HL-60 (cell line): ENCODE data around the gene DDR2.

ENCODE experiments used
- DNase-seq, 2 experiments: peaks; one replicate each; pipeline ENCODE4 v3.0.0-alpha.2; 2010 to 2020; ENCODE audit warnings: low read depth in 1 of 2, low spot score in 1 of 2
- H3K27ac ChIP-seq: fragments of 250-450 bp; sonication (Bioruptor Pico); replicated peaks from 2 replicates; pipeline ENCODE4 v1.5.1; 2020; ENCODE audit warnings: mild to moderate bottlenecking, moderate library complexity
- H3K27me3 ChIP-seq: fragments of 250-450 bp; sonication (Bioruptor Pico); 2 replicates; pipeline ENCODE4 v1.5.1; 2021; ENCODE audit warnings: mild to moderate bottlenecking, moderate library complexity; ENCODE audit not compliant: insufficient read depth, poor library complexity, severe bottlenecking
- H3K4me3 ChIP-seq: replicated peaks from 2 replicates; pipeline ENCODE4 v1.5.1; 2011; ENCODE audit warnings: mild to moderate bottlenecking, control low read depth, low read length; ENCODE audit not compliant: insufficient read depth
- GABPA ChIP-seq: IDR thresholded peaks from 2 replicates; pipeline ENCODE4 v1.6.1; 2012; ENCODE audit warnings: low read depth
- POLR2AphosphoS5 ChIP-seq: IDR thresholded peaks from 2 replicates; pipeline ENCODE4 v1.6.1; 2012; ENCODE audit warnings: low read depth
- SPI1 ChIP-seq: IDR thresholded peaks from 2 replicates; pipeline ENCODE4 v1.6.1; 2012; ENCODE audit warnings: low read depth, mild to moderate bottlenecking, borderline replicate concordance
- TF ChIP-seq, protein P1 (sequence below): IDR thresholded peaks from 2 replicates; pipeline ENCODE4 v1.6.1; 2012; ENCODE audit warnings: low read depth; ENCODE audit not compliant: insufficient replicate concordance
- TF ChIP-seq, protein P2 (sequence below): IDR thresholded peaks from one replicate; pipeline ENCODE4 v1.5.1; 2011; ENCODE audit warnings: low read length, control low read depth, inconsistent platforms; ENCODE audit not compliant: insufficient read depth

Gene DDR2

DNA sequence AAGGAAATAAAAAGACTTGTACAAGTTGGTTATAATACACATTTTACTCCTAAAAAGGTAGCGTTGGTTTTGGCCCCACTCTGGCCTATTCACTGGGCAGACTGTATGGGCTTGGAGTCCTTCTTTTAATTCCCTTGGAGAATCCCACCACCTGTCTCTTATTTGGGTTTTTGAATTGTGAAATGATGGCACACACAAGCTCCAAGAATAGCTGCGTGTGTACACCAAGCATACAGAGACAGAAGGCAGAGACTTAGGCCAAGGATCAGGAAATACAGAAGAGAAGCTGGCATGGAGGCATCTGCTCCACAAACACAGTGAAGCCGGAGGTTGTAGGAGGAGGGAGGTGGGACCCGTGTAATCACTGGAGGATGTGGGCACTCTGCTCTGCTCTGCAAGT is 29.1 kb downstream of the DDR2 start:
- Histone ChIP-seq H3K4me3 (no peak overlapping the region), H3K27me3 (peaks cover 3% of the 10 kb centered on the region), H3K27ac (no peak overlapping the region)
- no peak for DNase-seq
- TF ChIP-seq, protein P1, sequence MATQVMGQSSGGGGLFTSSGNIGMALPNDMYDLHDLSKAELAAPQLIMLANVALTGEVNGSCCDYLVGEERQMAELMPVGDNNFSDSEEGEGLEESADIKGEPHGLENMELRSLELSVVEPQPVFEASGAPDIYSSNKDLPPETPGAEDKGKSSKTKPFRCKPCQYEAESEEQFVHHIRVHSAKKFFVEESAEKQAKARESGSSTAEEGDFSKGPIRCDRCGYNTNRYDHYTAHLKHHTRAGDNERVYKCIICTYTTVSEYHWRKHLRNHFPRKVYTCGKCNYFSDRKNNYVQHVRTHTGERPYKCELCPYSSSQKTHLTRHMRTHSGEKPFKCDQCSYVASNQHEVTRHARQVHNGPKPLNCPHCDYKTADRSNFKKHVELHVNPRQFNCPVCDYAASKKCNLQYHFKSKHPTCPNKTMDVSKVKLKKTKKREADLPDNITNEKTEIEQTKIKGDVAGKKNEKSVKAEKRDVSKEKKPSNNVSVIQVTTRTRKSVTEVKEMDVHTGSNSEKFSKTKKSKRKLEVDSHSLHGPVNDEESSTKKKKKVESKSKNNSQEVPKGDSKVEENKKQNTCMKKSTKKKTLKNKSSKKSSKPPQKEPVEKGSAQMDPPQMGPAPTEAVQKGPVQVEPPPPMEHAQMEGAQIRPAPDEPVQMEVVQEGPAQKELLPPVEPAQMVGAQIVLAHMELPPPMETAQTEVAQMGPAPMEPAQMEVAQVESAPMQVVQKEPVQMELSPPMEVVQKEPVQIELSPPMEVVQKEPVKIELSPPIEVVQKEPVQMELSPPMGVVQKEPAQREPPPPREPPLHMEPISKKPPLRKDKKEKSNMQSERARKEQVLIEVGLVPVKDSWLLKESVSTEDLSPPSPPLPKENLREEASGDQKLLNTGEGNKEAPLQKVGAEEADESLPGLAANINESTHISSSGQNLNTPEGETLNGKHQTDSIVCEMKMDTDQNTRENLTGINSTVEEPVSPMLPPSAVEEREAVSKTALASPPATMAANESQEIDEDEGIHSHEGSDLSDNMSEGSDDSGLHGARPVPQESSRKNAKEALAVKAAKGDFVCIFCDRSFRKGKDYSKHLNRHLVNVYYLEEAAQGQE, result no peak
- no peak for TF ChIP-seq POLR2AphosphoS5
- TF ChIP-seq GABPA, result no peak
- TF ChIP-seq, protein P2, sequence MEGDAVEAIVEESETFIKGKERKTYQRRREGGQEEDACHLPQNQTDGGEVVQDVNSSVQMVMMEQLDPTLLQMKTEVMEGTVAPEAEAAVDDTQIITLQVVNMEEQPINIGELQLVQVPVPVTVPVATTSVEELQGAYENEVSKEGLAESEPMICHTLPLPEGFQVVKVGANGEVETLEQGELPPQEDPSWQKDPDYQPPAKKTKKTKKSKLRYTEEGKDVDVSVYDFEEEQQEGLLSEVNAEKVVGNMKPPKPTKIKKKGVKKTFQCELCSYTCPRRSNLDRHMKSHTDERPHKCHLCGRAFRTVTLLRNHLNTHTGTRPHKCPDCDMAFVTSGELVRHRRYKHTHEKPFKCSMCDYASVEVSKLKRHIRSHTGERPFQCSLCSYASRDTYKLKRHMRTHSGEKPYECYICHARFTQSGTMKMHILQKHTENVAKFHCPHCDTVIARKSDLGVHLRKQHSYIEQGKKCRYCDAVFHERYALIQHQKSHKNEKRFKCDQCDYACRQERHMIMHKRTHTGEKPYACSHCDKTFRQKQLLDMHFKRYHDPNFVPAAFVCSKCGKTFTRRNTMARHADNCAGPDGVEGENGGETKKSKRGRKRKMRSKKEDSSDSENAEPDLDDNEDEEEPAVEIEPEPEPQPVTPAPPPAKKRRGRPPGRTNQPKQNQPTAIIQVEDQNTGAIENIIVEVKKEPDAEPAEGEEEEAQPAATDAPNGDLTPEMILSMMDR, result no peak
- TF ChIP-seq SPI1, result no peak

DNA sequence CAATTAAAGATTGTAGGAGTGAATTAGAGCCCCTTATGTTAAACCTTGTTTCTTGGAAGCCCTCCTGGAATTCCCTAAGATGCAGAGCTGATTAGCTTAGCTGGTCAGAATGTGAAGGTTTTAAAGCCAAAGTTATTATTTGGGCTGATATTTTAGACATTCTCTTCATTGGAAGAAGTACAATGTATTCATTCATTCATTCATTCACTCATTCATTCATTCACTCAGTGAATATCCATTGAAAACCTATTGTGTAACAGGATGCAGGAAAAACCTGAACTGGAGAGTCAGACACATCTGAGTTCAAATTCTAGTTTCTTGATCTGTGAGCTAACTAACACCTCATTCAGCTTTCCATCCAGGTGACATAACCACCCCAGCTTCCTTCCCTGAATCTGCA is 29.7 kb downstream of the DDR2 start:
- TF ChIP-seq, protein P1, result no peak
- TF ChIP-seq GABPA (no peak), SPI1 (no peak), POLR2AphosphoS5 (no peak)
- TF ChIP-seq, protein P2, result no peak
- Histone ChIP-seq H3K27me3 (peaks cover 4% of the 10 kb centered on the region), H3K4me3 (no peak overlapping the region), H3K27ac (no peak overlapping the region)
- no peak for DNase-seq

DNA sequence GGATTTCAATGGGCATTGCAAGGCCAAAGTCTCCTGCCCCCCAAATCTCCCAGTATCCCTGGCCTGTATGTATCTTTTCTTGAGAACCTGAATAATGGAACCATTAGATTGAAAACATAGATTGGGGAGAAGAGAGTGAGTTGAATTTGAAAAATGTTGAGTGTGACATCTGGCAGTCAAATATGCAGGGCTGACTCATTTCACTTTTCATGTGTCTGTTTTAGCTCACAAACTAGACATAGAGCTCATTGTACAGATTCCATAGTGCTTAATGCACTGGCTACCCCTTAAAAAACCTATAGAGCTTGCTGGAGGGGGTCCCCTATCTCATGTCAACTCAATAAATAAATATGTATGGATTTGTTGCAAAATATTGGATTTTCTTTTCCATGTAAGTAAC is 30.8 kb downstream of the DDR2 start:
- peaks cover 4% of the 10 kb centered on the region for H3K27me3 ChIP-seq
- H3K27ac ChIP-seq, result no peak overlapping the region
- DNase-seq, result no peak
- TF ChIP-seq SPI1, result no peak
- TF ChIP-seq, protein P1, result no peak
- TF ChIP-seq POLR2AphosphoS5, result no peak
- no peak overlapping the region for H3K4me3 ChIP-seq

DNA sequence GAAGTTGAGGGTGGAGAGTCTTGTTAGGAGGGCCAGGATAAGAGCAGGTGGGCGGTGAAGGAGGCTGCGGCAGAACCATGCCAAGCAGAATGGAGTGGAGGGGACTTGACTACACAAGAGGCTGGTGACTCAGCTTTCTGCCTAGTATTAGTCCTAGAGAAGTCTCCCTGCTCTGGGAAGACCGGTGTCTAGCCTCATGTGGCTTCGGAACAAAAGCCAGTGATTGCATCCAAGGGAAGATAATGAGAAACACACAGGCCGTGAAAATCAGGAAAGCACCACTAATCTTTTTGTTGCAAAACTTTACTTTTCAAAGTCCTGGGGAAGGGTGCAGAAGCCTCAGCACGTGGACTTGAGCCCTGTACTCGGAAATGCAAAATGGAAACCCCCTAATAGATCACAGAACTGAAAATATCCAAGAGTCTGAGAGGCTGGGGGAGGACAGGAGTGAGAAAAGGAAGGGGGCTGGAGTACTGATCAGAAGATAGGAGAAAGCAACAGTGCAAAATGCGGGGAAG is 31.4 kb downstream of the DDR2 start:
- Histone ChIP-seq H3K27ac (no peak overlapping the region), H3K27me3 (peaks cover 4% of the 10 kb centered on the region), H3K4me3 (no peak overlapping the region)
- TF ChIP-seq SPI1 (no peak), GABPA (no peak), POLR2AphosphoS5 (no peak)
- TF ChIP-seq, protein P2, result no peak
- TF ChIP-seq, protein P1, result no peak
- DNase-seq, result no peak
